NB4 (cell line): Measurements from ENCODE around the gene MARK4.

Experiments
- DNase-seq: peaks from one replicate; pipeline ENCODE4 v3.0.0; 2010; ENCODE audit warnings: low read depth
- H3K4me3 ChIP-seq: one replicate; pipeline ENCODE4 v1.5.1; 2011; ENCODE audit warnings: mild to moderate bottlenecking, low read depth, low read length, moderate library complexity
- CTCF ChIP-seq: IDR thresholded peaks from one replicate; pipeline ENCODE4 v1.5.1; 2012; ENCODE audit warnings: low read depth, low read length
- MYC ChIP-seq: IDR thresholded peaks from 2 replicates; pipeline ENCODE4 v1.6.1; 2011; ENCODE audit warnings: low read depth, low read length
- POLR2A ChIP-seq: IDR thresholded peaks from 2 replicates; pipeline ENCODE4 v1.6.1; 2011; ENCODE audit warnings: mild to moderate bottlenecking; ENCODE audit not compliant: insufficient read length; ENCODE audit errors: extremely low read depth
- TF ChIP-seq, protein P1 (sequence below): IDR thresholded peaks from 2 replicates; pipeline ENCODE4 v1.6.1; 2011; ENCODE audit warnings: low read depth, low read length

Gene MARK4

DNA sequence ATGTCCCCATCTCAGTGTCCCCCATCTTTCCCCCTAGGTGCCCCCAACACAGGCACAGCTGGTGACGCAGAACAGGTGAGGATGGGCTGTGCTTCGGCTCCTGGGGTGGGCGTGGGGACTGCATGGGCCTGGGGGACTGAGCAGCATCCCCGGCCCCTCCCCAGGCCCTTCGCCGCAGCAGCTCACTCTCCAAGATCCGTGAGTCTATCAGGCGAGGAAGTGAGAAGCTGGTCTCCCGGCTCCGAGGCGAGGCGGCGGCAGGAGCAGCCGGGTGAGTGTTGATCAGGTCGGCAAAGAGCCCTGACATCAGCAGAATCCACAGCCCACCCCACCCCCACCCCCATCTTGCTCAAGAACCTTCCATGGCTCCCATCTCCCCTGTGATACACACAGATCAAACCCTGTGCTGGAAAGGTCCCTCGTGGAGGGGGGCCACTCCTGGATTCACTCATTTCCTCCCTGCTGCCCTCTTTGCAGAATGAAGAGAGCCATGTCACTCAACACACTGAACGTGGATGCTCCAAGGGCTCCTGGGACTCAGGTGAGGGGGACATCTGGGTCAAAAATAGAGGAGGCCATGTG is 99.5 kb downstream of the MARK4 start:
- no peak overlapping the region for H3K4me3 ChIP-seq
- no peak for TF ChIP-seq CTCF
- no peak for TF ChIP-seq MYC
- TF ChIP-seq POLR2A = no peak
- TF ChIP-seq, protein P1, sequence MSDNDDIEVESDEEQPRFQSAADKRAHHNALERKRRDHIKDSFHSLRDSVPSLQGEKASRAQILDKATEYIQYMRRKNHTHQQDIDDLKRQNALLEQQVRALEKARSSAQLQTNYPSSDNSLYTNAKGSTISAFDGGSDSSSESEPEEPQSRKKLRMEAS = no peak
- no peak for DNase-seq

DNA sequence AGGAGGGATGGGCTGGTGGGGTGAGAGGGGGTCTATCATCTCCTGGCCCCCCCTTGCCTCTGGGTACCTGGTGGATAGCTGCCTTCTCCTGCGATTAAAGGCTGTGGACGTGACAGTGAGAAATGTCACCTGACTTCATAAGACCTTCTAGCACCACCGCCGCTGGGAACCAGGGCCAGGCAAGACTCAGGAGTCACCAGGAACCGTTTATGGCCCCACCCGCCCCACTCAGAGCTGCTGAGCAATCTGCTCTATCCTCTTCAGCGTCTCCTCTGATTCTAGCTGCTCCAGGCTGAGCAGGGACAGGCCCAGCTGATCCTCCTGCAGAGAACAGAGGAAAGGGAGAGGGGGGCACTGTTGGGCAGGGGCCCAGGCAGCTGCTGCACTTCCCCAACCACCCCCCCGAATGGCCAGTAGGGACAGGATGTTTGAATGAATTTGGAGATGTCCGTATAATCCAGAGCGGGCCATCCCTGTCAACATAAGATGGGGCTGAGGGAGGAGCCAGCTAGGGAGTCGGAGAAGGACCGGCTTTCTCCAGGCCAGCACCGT is 100.4 kb downstream of the MARK4 start:
- no peak overlapping the region for H3K4me3 ChIP-seq
- DNase-seq = no peak
- no peak for TF ChIP-seq CTCF
- TF ChIP-seq, protein P1 = no peak
- TF ChIP-seq MYC = no peak
- no peak for TF ChIP-seq POLR2A

DNA sequence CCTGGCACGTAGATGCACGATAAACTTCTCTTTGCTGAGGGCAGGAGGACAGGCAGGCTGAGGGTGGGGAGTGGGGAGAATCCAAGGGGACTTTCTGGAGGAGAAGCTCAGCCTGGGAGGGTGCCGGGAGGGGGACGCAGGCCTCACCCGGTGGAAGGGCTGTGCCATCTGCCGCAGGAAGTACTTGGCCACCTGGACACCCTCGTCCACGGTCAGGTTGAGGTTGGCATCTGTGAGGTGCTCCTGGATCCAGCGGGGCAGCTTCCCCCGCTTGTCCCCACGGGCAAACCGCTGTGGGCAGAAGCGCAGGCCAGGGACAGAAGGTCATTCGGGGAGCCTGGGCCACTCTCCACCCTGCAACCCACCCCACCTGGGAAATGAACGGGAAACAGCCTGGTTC is 101.0 kb downstream of the MARK4 start:
- H3K4me3 ChIP-seq = no peak overlapping the region
- TF ChIP-seq, protein P1 = no peak
- TF ChIP-seq MYC (no peak), CTCF (no peak), POLR2A (no peak)
- no peak for DNase-seq

DNA sequence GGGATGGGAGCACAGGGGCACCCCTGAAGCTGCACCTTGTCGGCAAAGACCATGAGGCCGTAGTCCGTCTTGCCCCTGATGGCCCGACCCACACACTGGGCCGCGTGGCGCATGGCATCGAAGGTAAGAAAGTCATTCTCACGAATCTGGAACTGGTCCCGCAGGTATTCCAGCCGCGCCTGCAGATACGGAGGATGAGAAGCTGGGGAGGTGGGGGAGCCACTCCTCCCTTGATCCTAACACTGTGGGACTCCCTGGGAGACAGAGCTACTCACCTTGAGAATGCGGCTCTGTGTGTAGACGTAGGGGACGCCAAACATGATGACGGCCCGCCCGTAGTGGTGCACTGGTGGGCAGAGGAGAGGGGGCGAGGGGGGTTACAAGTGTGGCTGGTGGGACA is 101.4 kb downstream of the MARK4 start:
- H3K4me3 ChIP-seq = no peak overlapping the region
- no peak for DNase-seq
- no peak for TF ChIP-seq MYC
- TF ChIP-seq, protein P1 = no peak
- TF ChIP-seq CTCF = no peak
- TF ChIP-seq POLR2A = no peak

- H3K4me3 ChIP-seq = no peak overlapping the region
- TF ChIP-seq, protein P1 = no peak
- TF ChIP-seq MYC (no peak), POLR2A (no peak), CTCF (no peak)
- DNase-seq = peak; percentile 21
Observed at GRCh38 chr19:45352914-45353796, 102.1 kb downstream of the MARK4 start.
